GM12878 (cell line): ENCODE data around the gene FGF1. TPM values are rescaled to one million over a fixed set of nuclear protein-coding genes. Genes with fewer than 3 reads are reported as not detected.

Experiments used
- ATAC-seq: fragments of 200-7000 bp; cut with Tn5 transposase; 3 replicates; pipeline ENCODE4 v1.9.1; 2020; ENCODE audit warnings: mild to moderate bottlenecking, moderate library complexity
- BruUV-seq: library from RNA; stranded (reverse); fragments of 400-500 nt; replicated peaks from 2 replicates; lab custom pipeline; 2021; lab: Mats Ljungman, UMichigan
- CTCF ChIA-PET: fragments of 300-600 bp; sonication (Branson Sonifier 250); formaldehyde crosslinking; extraction: SDS; loops from one replicate; lab custom pipeline; 2021; ENCODE audit warnings: inconsistent platforms; lab: Yijun Ruan, JAX
- POLR2A ChIA-PET: fragments of 350-600 bp; formaldehyde crosslinking; extraction: SDS; loops from one replicate; lab custom pipeline; 2021; ENCODE audit warnings: inconsistent platforms; lab: Charles Lee
- RAD21 ChIA-PET: fragments of 300-600 bp; sonication (Branson Sonifier 250); formaldehyde crosslinking; loops from one replicate; lab custom pipeline; 2023; ENCODE audit warnings: antibody characterized with exemption; ENCODE audit not compliant: unreplicated experiment; lab: Charles Lee
- SMC1A ChIA-PET: fragments of 300-600 bp; sonication (Branson Sonifier 250); formaldehyde crosslinking; loops from one replicate; lab custom pipeline; 2023; ENCODE audit not compliant: unreplicated experiment, uncharacterized antibody; lab: Charles Lee
- DNase-seq: peaks from one replicate; pipeline ENCODE4 v3.0.0-alpha.2; 2011; ENCODE audit warnings: low read depth, low spot score
- FAIRE-seq: peaks from 3 replicates; lab custom pipeline; 2011; peaks lifted over from hg19 to GRCh38; lab: Jason Lieb, UNC
- H2AFZ ChIP-seq: 2 replicates; pipeline ENCODE4 v1.6.0; 2011; ENCODE audit warnings: low read depth, low read length, control low read depth; ENCODE audit not compliant: control insufficient read depth
- H3K27ac ChIP-seq: 2 replicates; pipeline ENCODE4 v1.5.1; 2011; ENCODE audit warnings: control low read depth; ENCODE audit not compliant: control insufficient read depth, insufficient read depth
- H3K27me3 ChIP-seq, 2 experiments: replicated peaks in 1 of 2; 2 replicates each; pipeline versions ENCODE4 v1.6.0 to v1.6.1; 2011; ENCODE audit warnings: low read length in 1 of 2; ENCODE audit not compliant: control insufficient read depth in 2 of 2, insufficient read depth in 2 of 2
- H3K36me3 ChIP-seq, 2 experiments: 2 replicates each; pipeline ENCODE4 v1.5.1; 2011; ENCODE audit warnings: low read length in 1 of 2; ENCODE audit not compliant: control insufficient read depth in 2 of 2, insufficient read depth in 2 of 2
- H3K4me1 ChIP-seq: 2 replicates; pipeline ENCODE4 v1.6.1; 2011; ENCODE audit warnings: mild to moderate bottlenecking, low read length, moderate library complexity, mixed read lengths; ENCODE audit not compliant: control insufficient read depth, insufficient read depth
- H3K4me2 ChIP-seq: 2 replicates; pipeline ENCODE4 v1.6.0; 2011; ENCODE audit warnings: control low read depth; ENCODE audit not compliant: control insufficient read depth, insufficient read depth
- H3K4me3 ChIP-seq: fragments of 200-600 bp; sonication (generic); 2 replicates; pipeline ENCODE4 v1.5.1; 2016
- H3K79me2 ChIP-seq: 2 replicates; pipeline ENCODE4 v1.6.0; 2011; ENCODE audit warnings: low read length; ENCODE audit not compliant: control insufficient read depth, insufficient read depth
- H3K9ac ChIP-seq: 2 replicates; pipeline ENCODE4 v1.8.0; 2011; ENCODE audit warnings: low read length, control low read depth, mixed read lengths; ENCODE audit not compliant: control insufficient read depth, insufficient read depth
- H3K9me3 ChIP-seq: replicated peaks from 3 replicates; pipeline ENCODE4 v1.5.1; 2011; ENCODE audit warnings: mild to moderate bottlenecking, low read length; ENCODE audit not compliant: control insufficient read depth, insufficient read depth
- H4K20me1 ChIP-seq: 2 replicates; pipeline ENCODE4 v1.6.0; 2011; ENCODE audit not compliant: control insufficient read depth, insufficient read depth
- ATF7 ChIP-seq: fragments of 450-650 bp; IDR thresholded peaks from 2 replicates; pipeline ENCODE4 v1.6.1; 2016; ENCODE audit warnings: low read depth, mild to moderate bottlenecking
- ELK1 ChIP-seq: IDR thresholded peaks from 2 replicates; pipeline ENCODE4 v1.6.1; 2012; ENCODE audit warnings: low read depth, low read length, improper control_type of control experiment
- FOXM1 ChIP-seq: IDR thresholded peaks from 2 replicates; pipeline ENCODE4 v1.6.1; 2012; ENCODE audit warnings: low read depth, mild to moderate bottlenecking, inconsistent platforms, low read length, moderate library complexity
- JUND ChIP-seq: IDR thresholded peaks from 2 replicates; pipeline ENCODE4 v1.6.1; 2012; ENCODE audit warnings: low read depth, mild to moderate bottlenecking, low read length, improper control_type of control experiment, moderate library complexity
- KLF5 ChIP-seq: fragments of 450-650 bp; IDR thresholded peaks from 2 replicates; pipeline ENCODE4 v1.6.1; 2014; ENCODE audit warnings: mild to moderate bottlenecking; ENCODE audit not compliant: partially characterized antibody
- MEF2A ChIP-seq: IDR thresholded peaks from 2 replicates; pipeline ENCODE4 v1.6.1; 2011; ENCODE audit warnings: low read depth, mild to moderate bottlenecking, low read length, moderate library complexity; ENCODE audit not compliant: insufficient read depth
- MYC ChIP-seq: IDR thresholded peaks from 2 replicates; pipeline ENCODE4 v1.6.1; 2011; ENCODE audit warnings: mild to moderate bottlenecking, low read length, moderate library complexity, inconsistent platforms; ENCODE audit not compliant: insufficient read depth, insufficient replicate concordance, insufficient read length, severe bottlenecking
- PKNOX1 ChIP-seq: fragments of 450-650 bp; IDR thresholded peaks from 2 replicates; pipeline ENCODE4 v1.6.1; 2016; ENCODE audit warnings: mild to moderate bottlenecking
- RCOR1 ChIP-seq: conservative IDR thresholded peaks from 2 replicates; pipeline ENCODE4 v1.6.1; 2012; ENCODE audit warnings: low read depth, low read length, improper control_type of control experiment
- REST ChIP-seq: IDR thresholded peaks from 2 replicates; pipeline ENCODE4 v1.6.1; 2012; ENCODE audit warnings: mild to moderate bottlenecking, low read depth, low read length
- RUNX3 ChIP-seq: IDR thresholded peaks from 2 replicates; pipeline ENCODE4 v1.6.1; 2012; ENCODE audit warnings: low read length, inconsistent platforms
- SREBF1 ChIP-seq: IDR thresholded peaks from 2 replicates; pipeline ENCODE4 v1.6.1; 2012; ENCODE audit warnings: mild to moderate bottlenecking, low read length
- ZNF592 ChIP-seq: fragments of 450-650 bp; IDR thresholded peaks from 2 replicates; pipeline ENCODE4 v1.6.1; 2017; ENCODE audit warnings: mild to moderate bottlenecking, moderate library complexity
- WGBS: methylation state at CpG from one replicate; pipeline ENCODE4 v1.1.6; 2016; ENCODE audit warnings: low lambda C conversion rate; ENCODE audit not compliant: insufficient replicate concordance, insufficient coverage; ENCODE audit errors: missing lambda C conversion rate; 5-methylcytosine and 5-hydroxymethylcytosine counted together
- in situ Hi-C: fragments of 300-500 bp; cut with MboI; formaldehyde crosslinking; loops from 9 replicates; pipeline ENCODE4 v1.14.3; 2018; ENCODE audit warnings: mixed read lengths
- intact Hi-C: fragments of 100-400 bp; cut with micrococcal nuclease; formaldehyde crosslinking; loops from one replicate; pipeline ENCODE4 v1.14.2; 2022; ENCODE audit not compliant: unreplicated experiment
- polyA plus RNA-seq, 11 experiments: library from polyadenylated mRNA; depleted of rRNA in 4 of 11; unstranded in 6 of 11; stranded (reverse) in 5 of 11; fragments of >200 nt; fragmentation: Nextera tagmentation in 4 of 11; fragmentation: Illumina TruSeq in 1 of 11; extraction: Ambion mirVana in 4 of 11; extraction: Trizol in 1 of 11; gene quantifications; 1 replicate in 1 of 11; 2 replicates in 10 of 11; pipeline versions ENCODE4 v1.2.1 to v1.2.3, GENCODE V29; 2011 to 2016; ENCODE audit warnings: inconsistent platforms in 2 of 11, missing spikeins in 2 of 11, low read depth in 1 of 11
- total RNA-seq, 4 experiments: library from RNA; depleted of rRNA in 3 of 4; stranded (reverse); fragments of >200 nt in 3 of 4; fragmentation: Illumina TruSeq in 1 of 4; extraction: Trizol in 1 of 4; gene quantifications; 2 replicates each; pipeline versions ENCODE4 v1.2.1 to v1.2.3, GENCODE V29; 2013 to 2021

FGF1 gene
- total and polyA plus RNA-seq, 10 of the 15 experiments (the other 5 are each of a cell fraction or from before 2014, with no cell fraction given), result not detected

- Histone ChIP-seq H3K27ac (no peak overlapping the region), H3K4me3 (no peak overlapping the region), H3K79me2 (no peaks in the 10 kb centered on the region), H2AFZ (no peak overlapping the region), H3K4me2 (no peak overlapping the region), H3K36me3 (no peaks in the 10 kb centered on the region), H3K27me3 (no peaks in the 10 kb centered on the region; a peak in 3 of 4 replicates), H3K9ac (no peak overlapping the region)
- DNase-seq, result no peak
- RAD21 ChIA-PET, result no interaction called here
- WGBS, result 55% methylated on average over 5 of the region's 5 CpGs
- BruUV-seq, result no TSS peak
- in situ Hi-C loops (no loop called here), intact Hi-C loops (no loop called here)
- TF ChIP-seq MEF2A, result no peak
- TF ChIP-seq REST, result no peak
- no peak for TF ChIP-seq MYC
- no peak for TF ChIP-seq ZNF592
- TF ChIP-seq RCOR1, result no peak
- TF ChIP-seq PKNOX1, result no peak
- no peak for TF ChIP-seq FOXM1
- no peak for TF ChIP-seq SREBF1
- TF ChIP-seq ATF7, result no peak
- TF ChIP-seq KLF5, result no peak
- no peak for TF ChIP-seq RUNX3
- no peak for TF ChIP-seq JUND
- no peak for TF ChIP-seq ELK1
- TF ChIP-seq, all 136 proteins: peak for 0
- SMC1A ChIA-PET, result no interaction called here
- POLR2A ChIA-PET, result no interaction called here
- Histone ChIP-seq H3K9me3 (no peaks in the 10 kb centered on the region), H3K4me1 (no peaks in the 10 kb centered on the region), H4K20me1 (no peaks in the 10 kb centered on the region)
- CTCF ChIA-PET, result interaction anchor here (1.8 kb wide), 1 partner anchor 15 kb away, joined by 8 read pairs; no protein-coding TSS in a partner anchor
- FAIRE-seq (no peak), ATAC-seq (no peak)
Measured at GRCh38 chr5:142683881-142684505, 1.9 kb downstream of the FGF1 start.
